MG63 (cell line): ENCODE data around the gene LCLAT1. TPM values are rescaled to one million over a fixed set of nuclear protein-coding genes. Genes with fewer than 3 reads are reported as not detected.

Source experiments
- DNase-seq: peaks from one replicate; pipeline ENCODE4 v3.0.0-alpha.2; 2020
- H3K27me3 ChIP-seq: fragments of 250-450 bp; sonication (Bioruptor Pico); 2 replicates; pipeline ENCODE4 v1.5.1; 2020; ENCODE audit warnings: mild to moderate bottlenecking, moderate library complexity
- H3K36me3 ChIP-seq: fragments of 250-450 bp; sonication (Bioruptor Pico); 2 replicates; pipeline ENCODE4 v1.5.1; 2020; ENCODE audit warnings: mild to moderate bottlenecking, moderate library complexity
- H3K4me3 ChIP-seq: fragments of 250-450 bp; sonication (Bioruptor Pico); 2 replicates; pipeline ENCODE4 v1.5.1; 2020; ENCODE audit warnings: mild to moderate bottlenecking, moderate library complexity
- H3K9me3 ChIP-seq: fragments of 250-450 bp; sonication (Bioruptor Pico); 2 replicates; pipeline ENCODE4 v1.5.1; 2020; ENCODE audit warnings: mild to moderate bottlenecking, moderate library complexity
- total RNA-seq: library from RNA; depleted of rRNA; stranded (reverse); fragments of >200 nt; shearing (Covaris generic); gene quantifications from 2 replicates; pipeline ENCODE4 v1.2.3, GENCODE V29; 2014; ENCODE audit warnings: low replicate concordance

LCLAT1 gene
- total RNA-seq, 1 experiment from 2014 or later = 12.0 TPM

DNA sequence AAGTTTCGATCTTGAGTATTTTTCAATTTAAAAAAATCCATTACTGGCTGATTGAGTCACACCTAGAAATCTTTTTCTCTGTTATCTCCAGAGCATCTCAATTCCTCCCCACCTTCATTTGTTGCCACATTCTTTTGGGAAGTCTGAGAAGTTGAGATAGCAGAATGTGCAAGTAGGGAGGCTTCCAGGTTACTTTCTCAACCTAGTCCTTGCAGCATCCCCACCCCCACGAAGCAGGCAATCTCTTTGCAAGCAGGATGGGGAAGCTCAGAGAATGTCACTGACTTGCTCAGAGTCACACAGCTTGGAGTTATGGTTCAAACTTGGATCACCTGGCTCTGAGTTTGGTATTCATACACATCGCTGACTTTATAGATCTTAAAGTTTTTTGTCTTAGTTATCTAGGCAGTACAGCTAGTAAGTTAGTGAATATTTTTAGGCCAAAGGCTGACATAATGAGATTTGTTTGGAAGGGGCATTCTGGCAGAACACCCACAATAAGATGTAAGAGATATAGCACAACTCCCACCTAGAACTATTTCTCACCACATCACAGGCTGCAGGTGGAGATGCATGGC, 25.9 kb upstream of the LCLAT1 start:
- no peak for DNase-seq
- no peak overlapping the region for H3K4me3 ChIP-seq
- H3K27me3 ChIP-seq = no peaks in the 10 kb centered on the region
- no peaks in the 10 kb centered on the region for H3K9me3 ChIP-seq
- H3K36me3 ChIP-seq = no peaks in the 10 kb centered on the region

DNA sequence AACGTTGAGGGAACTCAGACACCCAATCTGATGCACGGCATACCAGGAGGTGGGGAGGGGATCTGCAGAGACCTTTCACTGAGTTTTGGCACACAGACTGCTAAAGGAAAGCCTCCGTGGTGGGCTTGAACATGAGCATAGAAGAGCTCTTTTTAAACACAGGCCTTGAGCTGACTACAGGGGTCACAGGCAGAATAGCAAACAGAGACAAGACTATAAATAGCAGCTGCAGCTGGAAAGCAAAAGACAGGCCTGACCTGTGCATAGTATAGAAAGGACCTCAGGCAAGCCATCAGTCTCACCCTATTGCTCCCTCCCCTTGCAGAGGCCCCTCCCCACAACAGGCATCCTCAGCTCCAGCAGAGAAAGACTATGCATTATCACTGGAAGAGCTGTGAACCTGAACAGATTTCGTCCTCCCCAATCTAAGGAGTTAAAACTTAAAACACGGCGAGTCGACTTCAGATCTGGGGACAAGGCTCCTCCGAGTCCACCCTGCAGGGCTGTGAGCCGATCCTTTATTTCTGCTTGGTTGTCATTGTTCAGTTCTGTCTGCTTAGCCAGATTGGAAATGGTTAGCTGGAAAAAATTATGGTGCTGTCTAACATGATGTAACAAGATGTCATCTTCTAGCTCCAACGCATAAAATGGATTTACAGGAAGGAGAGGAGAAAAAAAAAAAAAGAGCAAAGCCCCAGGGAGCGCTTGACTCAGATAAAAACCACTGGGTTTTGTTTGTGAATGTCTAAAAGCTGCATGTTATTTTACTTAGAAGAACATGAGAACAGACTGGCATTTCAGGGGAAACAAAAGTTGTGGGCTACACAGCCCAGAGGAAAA, 25.2 kb upstream of the LCLAT1 start:
- no peaks in the 10 kb centered on the region for H3K27me3 ChIP-seq
- H3K36me3 ChIP-seq = no peaks in the 10 kb centered on the region
- DNase-seq = no peak
- H3K4me3 ChIP-seq = no peak overlapping the region
- H3K9me3 ChIP-seq = no peaks in the 10 kb centered on the region

DNA sequence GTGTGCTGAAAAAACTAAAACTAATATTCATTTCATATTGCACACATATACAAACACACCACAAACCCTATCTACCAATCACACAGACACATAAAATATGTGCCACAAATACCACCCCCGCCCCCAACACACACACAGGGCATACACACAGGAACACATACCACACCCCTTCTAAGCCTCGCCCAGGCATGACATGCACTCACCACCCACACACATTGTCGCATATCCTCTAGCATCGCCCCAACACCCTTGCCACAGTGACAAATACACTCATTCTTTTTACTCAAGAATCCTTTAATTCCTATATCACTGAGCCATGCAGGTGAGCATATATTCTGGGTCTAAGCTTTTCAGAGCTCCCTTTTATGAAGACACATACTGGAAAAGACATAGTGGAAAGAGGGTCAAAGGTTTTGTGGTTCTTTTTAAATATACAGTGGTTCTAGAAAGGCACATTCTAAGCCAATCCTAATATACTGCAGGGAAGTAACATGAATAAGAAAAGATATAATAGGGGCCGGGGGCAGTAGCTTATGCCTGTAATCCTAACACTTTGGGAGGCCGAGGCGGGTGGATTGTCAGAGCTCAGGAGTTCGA, 24.5 kb upstream of the LCLAT1 start:
- Histone ChIP-seq H3K36me3 (no peaks in the 10 kb centered on the region), H3K27me3 (no peaks in the 10 kb centered on the region), H3K4me3 (no peak overlapping the region), H3K9me3 (no peaks in the 10 kb centered on the region)
- DNase-seq = peak; percentile 56

DNA sequence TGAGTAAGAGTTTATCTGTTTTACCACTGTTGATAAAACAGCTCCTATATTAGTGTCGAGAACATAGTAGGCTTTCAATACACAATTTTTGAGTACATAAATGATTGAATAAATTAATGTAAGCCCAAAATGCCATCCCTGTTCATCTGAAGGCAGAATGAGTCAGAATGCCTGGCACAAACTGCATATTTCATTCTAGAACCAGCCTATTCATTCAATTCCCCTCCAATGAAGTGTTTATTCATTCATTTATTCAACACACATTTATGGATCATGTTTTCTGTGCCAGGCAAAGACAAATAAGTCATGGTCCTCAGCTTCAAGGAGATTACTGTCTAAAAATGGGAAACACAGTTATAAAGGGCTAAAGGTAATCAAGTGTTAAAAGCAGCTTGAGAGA, 22.8 kb upstream of the LCLAT1 start:
- H3K4me3 ChIP-seq = no peak overlapping the region
- DNase-seq = peak; percentile 16
- no peaks in the 10 kb centered on the region for H3K27me3 ChIP-seq

DNA sequence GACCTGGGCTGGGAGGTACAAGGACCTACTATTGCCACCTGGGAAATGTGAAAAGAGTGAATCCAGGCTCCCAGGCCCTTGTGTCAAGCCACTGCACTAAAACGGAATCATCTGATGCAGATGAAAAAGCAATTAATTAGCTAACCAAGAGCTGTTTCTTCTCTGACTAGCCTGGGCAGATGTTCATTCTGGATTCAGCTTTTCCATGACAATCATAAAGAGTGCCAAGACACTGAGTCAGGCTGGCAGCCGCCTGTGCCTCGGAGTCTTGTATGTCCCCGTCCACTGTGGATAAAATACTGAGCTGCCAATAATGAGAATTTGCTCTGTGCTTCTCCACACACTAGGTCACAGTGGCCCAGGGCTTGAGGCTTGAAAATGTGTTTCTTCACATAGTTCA, 21.7 kb upstream of the LCLAT1 start:
- peak; percentile 81 for DNase-seq

More for the DNA sequence above, 22.8 kb upstream of the LCLAT1 start:
- Histone ChIP-seq H3K36me3 (no peaks in the 10 kb centered on the region), H3K9me3 (no peaks in the 10 kb centered on the region)

DNA sequence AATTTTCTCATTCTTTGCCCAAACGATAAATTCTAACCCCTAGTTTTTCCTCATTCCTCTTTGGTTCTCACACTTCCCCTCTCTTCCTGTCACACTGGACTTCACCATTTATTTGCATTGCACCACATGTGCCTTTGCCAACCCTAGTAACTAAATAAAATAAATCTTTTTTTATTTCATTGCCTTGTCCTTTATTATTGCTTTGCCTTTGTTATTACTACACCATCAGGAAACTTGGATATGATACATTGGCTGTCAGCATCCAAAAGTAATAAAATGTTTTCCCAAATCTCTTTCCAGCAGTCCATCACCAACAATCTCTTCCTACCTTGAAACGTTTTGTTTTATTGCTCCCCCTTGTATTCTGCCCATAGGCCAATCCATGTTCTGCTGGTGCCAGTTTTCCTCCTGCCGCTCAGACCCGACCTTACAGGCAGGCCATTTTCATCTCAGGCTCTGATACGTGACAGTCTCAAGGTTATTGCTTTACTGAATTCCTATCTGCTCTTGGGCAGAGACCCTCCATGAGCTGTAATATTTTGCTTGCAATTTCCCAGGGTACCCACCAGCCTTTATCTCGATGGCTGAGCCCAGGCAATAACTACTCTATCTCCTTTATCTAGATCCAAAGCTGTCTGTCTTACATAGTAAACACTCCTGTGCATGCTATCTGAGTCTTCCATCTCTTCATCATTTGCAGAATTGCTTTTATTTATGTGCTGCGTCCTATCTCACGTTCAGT, 19.3 kb upstream of the LCLAT1 start:
- Histone ChIP-seq H3K27me3 (no peaks in the 10 kb centered on the region), H3K9me3 (no peaks in the 10 kb centered on the region), H3K4me3 (no peak overlapping the region), H3K36me3 (no peaks in the 10 kb centered on the region)
- DNase-seq = no peak

More for the DNA sequence above, 21.7 kb upstream of the LCLAT1 start:
- Histone ChIP-seq H3K27me3 (no peaks in the 10 kb centered on the region), H3K9me3 (no peaks in the 10 kb centered on the region), H3K4me3 (no peak overlapping the region), H3K36me3 (no peaks in the 10 kb centered on the region)

DNA sequence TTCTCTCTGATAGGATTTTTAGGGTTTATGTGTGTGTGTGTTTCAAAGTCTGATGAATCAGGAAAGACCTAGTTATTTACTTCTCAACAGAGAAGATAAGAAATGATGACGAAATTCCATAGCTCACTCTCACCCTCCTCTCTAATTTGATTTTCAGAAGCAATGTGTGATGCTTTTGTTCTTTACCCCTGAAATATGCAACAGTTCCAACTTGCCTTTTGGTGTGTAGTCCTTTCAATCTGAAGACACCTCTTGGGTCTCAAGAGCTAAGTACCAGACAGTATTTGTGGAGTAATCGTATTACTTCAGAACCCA, 18.7 kb upstream of the LCLAT1 start:
- no peak overlapping the region for H3K4me3 ChIP-seq
- no peaks in the 10 kb centered on the region for H3K36me3 ChIP-seq
- no peak for DNase-seq
- H3K27me3 ChIP-seq = no peaks in the 10 kb centered on the region
- H3K9me3 ChIP-seq = no peaks in the 10 kb centered on the region

DNA sequence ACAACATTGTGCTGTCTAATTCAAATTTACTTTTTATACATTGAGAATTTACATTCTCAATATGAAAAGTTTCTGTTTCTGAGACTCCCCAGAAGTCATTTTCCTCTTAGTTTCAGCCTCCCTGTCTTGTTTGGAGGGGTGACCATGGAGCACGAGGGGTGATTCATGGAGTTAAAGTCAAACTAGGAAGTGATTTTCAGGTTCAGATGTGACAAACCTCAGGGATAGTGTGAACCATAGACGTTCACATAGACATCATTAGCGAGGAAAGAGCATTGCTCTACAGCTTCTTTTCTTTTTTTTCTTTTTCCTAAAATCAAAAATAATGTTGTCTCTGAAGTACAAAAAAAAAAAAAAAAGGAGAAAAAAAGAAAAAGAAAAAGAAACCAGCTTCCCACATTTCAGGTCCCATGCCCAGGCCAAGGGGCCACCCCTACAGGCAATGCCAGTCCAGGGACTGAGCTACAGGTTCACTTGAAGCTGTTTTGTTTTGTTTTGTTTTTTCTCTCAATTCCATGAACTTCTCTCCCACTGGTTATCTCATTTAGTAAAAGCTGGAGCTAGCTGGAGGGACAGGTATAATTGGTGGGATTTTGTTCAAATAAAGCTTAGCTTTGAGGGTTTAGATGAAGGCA, 18.1 kb upstream of the LCLAT1 start:
- Histone ChIP-seq H3K9me3 (no peaks in the 10 kb centered on the region), H3K27me3 (no peaks in the 10 kb centered on the region), H3K36me3 (no peaks in the 10 kb centered on the region), H3K4me3 (no peak overlapping the region)
- no peak for DNase-seq

DNA sequence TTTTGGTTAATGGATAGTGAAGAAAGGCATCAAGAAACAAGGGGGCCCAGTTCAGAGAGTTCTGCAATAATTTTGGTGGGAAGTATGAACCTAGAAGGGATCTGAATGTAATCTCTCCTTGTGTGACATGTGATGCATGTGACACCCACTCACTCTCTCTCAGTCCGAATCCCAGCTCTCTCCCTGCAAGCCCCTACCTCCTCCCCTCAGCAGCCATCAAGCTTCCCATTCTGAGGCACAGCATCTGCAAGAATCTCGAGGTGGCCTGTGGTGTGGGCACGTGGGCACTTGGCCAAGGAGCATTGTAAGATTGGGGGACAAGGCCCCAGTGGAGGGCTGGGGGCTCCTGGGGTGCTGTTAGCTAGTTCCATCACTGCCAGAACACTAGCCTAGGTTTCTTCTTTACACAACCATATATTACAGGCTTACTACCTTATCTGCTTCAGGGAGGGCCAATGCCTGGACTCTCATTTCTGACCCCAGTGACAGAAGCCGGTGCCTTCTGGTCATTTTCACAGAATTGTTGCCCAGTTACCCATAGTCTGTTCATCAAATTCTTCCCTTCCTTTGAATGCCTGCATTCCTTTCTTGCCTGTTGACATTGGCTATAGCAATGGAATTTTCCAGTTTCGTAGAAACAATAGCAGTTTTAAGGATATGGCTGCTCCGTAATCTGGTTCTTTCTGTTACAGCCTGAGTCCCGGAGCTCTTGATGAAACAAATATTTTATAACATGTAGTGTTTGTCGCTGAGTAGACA, 13.3 kb upstream of the LCLAT1 start:
- Histone ChIP-seq H3K27me3 (no peaks in the 10 kb centered on the region), H3K9me3 (no peaks in the 10 kb centered on the region), H3K4me3 (no peak overlapping the region), H3K36me3 (no peaks in the 10 kb centered on the region)
- no peak for DNase-seq

DNA sequence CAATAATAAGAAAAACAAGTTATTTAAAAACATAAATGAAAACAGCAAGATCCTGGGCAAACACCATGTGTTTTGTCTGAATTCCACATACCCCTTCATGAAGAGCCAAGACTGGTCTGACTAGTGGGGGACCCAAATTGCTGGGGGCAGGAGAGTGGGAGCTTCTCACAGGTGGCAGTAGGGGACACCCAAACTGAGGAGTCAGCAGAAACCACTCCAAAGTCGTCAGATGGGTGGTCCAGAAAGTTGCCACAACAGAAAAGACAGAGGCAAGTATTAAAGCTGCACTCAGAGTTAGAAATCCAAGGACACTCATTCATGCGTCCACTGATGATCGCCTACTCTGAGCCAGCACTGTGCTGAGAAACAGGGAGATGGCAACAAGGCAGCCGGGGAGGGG, 12.3 kb upstream of the LCLAT1 start:
- Histone ChIP-seq H3K27me3 (no peaks in the 10 kb centered on the region), H3K36me3 (no peaks in the 10 kb centered on the region), H3K4me3 (no peak overlapping the region), H3K9me3 (no peaks in the 10 kb centered on the region)
- DNase-seq = no peak

DNA sequence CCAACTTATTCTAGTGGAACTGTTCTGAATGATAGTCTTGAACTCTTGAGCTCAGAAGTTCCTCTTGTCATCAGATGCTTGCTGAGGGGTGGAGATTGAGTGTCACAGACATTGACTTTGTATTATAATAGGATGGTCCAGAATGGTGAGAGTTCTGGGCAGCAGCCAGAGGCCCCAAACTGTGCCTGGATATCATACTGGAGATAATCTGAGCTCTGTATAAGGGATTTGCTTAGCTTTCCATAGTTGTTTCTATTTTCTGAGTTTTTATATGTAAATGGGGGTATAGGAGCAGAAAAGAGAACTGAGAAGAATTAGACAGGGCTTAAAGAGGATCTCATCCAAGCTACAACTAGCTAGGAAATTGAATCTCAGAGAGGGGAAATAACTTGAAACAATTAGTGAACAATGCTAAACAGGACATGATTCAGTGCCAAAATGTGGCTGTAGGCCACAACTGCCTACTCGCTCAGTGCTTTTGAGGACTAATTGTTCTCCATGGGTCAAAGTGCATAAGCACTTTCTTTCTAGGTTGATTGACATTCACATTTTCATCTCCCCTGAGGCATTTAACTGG, 10.1 kb upstream of the LCLAT1 start:
- H3K36me3 ChIP-seq = no peaks in the 10 kb centered on the region
- no peaks in the 10 kb centered on the region for H3K27me3 ChIP-seq
- H3K9me3 ChIP-seq = no peaks in the 10 kb centered on the region
- H3K4me3 ChIP-seq = no peak overlapping the region
- DNase-seq = no peak

DNA sequence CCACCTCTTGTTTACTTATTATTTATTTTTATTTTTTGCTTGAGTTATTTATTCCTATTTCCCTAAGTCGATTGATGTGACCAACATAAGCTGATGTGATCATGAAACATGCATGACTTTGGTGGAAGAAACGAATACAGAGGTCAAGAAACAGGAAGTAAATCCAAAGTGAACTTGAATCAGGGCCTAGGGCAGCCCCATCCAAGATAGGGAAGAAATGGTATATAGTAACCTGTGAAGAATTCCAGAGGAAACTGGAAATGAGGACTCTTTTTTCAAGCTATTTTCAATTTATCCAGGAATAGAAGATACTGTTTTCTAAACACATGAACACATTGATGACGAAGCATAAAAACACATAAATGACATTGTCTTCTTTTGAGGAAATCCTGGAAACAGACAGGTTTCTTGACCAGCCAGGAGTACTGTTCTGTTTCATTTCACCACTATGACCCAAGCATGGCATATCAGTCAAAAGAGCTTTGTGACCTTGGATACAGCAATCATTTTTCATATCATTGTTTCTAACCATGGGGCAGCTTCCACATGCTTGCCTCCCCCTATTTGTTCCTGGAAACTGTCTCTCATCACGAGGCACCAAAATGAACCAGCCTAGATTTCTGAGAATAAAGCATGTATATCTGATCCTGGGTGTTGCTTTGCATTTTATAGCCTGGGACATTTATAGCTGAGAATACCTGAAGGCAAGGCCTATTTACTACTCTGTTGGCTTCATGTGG, 9.1 kb upstream of the LCLAT1 start:
- Histone ChIP-seq H3K36me3 (no peaks in the 10 kb centered on the region), H3K4me3 (no peak overlapping the region), H3K27me3 (no peaks in the 10 kb centered on the region), H3K9me3 (no peaks in the 10 kb centered on the region)
- DNase-seq = no peak

DNA sequence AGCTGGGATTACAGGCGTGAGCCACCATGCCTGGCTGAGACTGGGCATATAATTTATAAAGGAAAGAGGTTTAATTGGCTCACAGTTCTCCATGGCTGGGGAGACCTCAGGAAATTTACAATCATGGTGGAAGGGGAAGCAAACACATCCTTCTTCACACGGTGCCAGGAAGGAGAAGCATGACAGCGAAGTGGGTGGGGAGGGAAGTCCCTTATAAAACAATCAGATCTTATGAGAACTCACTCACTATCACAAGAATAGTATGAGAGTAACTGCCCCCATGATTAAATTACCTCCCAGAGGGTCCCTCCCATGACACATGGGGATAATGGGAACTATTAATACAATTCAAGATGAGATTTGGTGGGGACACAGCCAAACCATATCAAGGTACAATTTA, 7.8 kb upstream of the LCLAT1 start:
- Histone ChIP-seq H3K36me3 (no peaks in the 10 kb centered on the region), H3K9me3 (no peaks in the 10 kb centered on the region), H3K27me3 (no peaks in the 10 kb centered on the region), H3K4me3 (no peak overlapping the region)
- DNase-seq = no peak

DNA sequence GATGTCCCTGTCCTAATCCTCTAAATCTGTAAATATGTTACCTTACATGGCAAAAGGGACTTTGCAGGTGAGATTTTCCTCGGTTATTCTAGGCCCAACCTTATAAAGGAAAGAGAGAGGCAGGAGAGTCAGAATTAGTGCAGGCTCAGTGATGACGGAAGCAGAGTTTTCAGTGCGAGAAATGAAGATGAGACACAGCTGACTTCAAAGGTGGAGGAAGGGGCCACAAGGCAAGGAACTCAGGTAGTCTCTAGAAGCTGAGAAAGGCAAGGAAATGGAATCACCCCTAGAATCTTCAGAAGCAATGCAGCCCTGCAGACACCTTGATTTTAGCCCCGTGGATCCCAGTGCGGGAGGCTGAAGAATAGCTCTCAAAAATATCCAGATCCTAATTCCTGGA, 7.2 kb upstream of the LCLAT1 start:
- Histone ChIP-seq H3K27me3 (no peaks in the 10 kb centered on the region), H3K9me3 (no peaks in the 10 kb centered on the region), H3K4me3 (no peak overlapping the region), H3K36me3 (no peaks in the 10 kb centered on the region)
- DNase-seq = no peak

DNA sequence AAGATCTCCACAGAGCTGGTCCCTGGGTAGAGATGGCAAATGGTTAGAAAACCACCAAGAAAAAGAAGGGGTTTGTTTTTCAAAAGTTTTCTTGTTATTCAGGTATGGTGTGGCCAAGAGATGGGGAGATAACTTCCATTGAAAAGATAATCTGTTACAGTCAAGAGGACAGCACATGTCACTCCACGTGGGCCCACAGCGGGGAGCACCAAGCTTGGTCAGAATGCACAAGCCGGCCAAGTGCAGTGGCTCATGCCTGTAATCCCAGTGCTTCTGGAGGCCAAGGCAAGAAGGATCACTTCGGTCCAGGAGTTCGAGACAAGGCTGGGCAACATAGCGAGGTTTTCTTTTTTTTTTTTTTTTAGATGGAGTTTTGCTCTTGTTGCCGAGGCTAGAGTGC, 6.0 kb upstream of the LCLAT1 start:
- Histone ChIP-seq H3K4me3 (no peak overlapping the region), H3K36me3 (no peaks in the 10 kb centered on the region), H3K9me3 (no peaks in the 10 kb centered on the region), H3K27me3 (no peaks in the 10 kb centered on the region)
- no peak for DNase-seq
